K562 (cell line): ENCODE measurements around the gene NUDT9. TPM values are rescaled to one million over a fixed set of nuclear protein-coding genes. Genes with fewer than 3 reads are reported as not detected.

Experiments
- CC2D1A ChIP-seq: fragments of 450-650 bp; IDR thresholded peaks from 2 replicates; pipeline ENCODE4 v1.6.1; 2017; ENCODE audit warnings: mild to moderate bottlenecking
- CLOCK ChIP-seq: fragments of 250-450 bp; sonication (Bioruptor Pico); IDR thresholded peaks from 2 replicates; pipeline ENCODE4 v1.4.0; 2020; ENCODE audit warnings: mild to moderate bottlenecking, moderate library complexity, borderline replicate concordance
- COPS2 ChIP-seq: fragments of 450-650 bp; conservative IDR thresholded peaks from 2 replicates; pipeline ENCODE4 v1.6.1; 2016; ENCODE audit warnings: mild to moderate bottlenecking, moderate library complexity
- CREM ChIP-seq: IDR thresholded peaks from 2 replicates; pipeline ENCODE4 v1.6.1; 2014; ENCODE audit warnings: antibody characterized with exemption, low read depth
- CSDE1 ChIP-seq, 2 experiments: fragments of 450-650 bp; IDR thresholded peaks; 2 replicates each; pipeline ENCODE4 v1.6.1; 2016; ENCODE audit warnings: mild to moderate bottlenecking in 1 of 2
- DMBX1 ChIP-seq: fragments of 250-450 bp; sonication (Bioruptor Pico); IDR thresholded peaks from 2 replicates; pipeline ENCODE4 v1.8.0; 2022; ENCODE audit warnings: inconsistent platforms, mild to moderate bottlenecking, moderate library complexity, borderline replicate concordance
- FOXA3 ChIP-seq, 2 experiments: fragments of 450-650 bp in 1 of 2; sonication (generic) in 1 of 2; formaldehyde crosslinking; IDR thresholded peaks in 1 of 2; conservative IDR thresholded peaks in 1 of 2; 2 replicates each; pipeline versions ENCODE4 v1.4.0 to v1.8.0; 2020 to 2022; ENCODE audit warnings: mild to moderate bottlenecking in 2 of 2, missing genetic modification reagents in 1 of 2
- HIVEP1 ChIP-seq: fragments of 250-450 bp; sonication (Bioruptor Pico); IDR thresholded peaks from 2 replicates; pipeline ENCODE4 v1.4.0; 2020; ENCODE audit warnings: mild to moderate bottlenecking
- IFI16 ChIP-seq: fragments of 250-450 bp; sonication (Bioruptor Pico); IDR thresholded peaks from 2 replicates; pipeline ENCODE4 v2.1.2; 2022; ENCODE audit warnings: mild to moderate bottlenecking, inconsistent platforms
- KAT8 ChIP-seq: fragments of 450-650 bp; IDR thresholded peaks from 2 replicates; pipeline ENCODE4 v1.6.1; 2016; ENCODE audit warnings: low read depth, mild to moderate bottlenecking
- MCM2 ChIP-seq: fragments of 450-650 bp; IDR thresholded peaks from 2 replicates; pipeline ENCODE4 v1.6.1; 2017; ENCODE audit warnings: low read depth, mild to moderate bottlenecking
- MYC ChIP-seq, 2 experiments: fragments of 250-450 bp in 1 of 2; sonication (Bioruptor Pico) in 1 of 2; IDR thresholded peaks; 2 replicates each; pipeline versions ENCODE4 v1.5.1 to v1.6.1; 2012 to 2021; ENCODE audit warnings: low read depth in 2 of 2, borderline replicate concordance in 1 of 2, improper control_type of control experiment in 1 of 2, low read length in 1 of 2, mild to moderate bottlenecking in 1 of 2, moderate library complexity in 1 of 2
- NCOA2 ChIP-seq, 2 experiments: fragments of 450-650 bp; IDR thresholded peaks; 2 replicates each; pipeline ENCODE4 v1.6.1; 2018; ENCODE audit warnings: mild to moderate bottlenecking in 2 of 2, moderate library complexity in 1 of 2; ENCODE audit not compliant: partially characterized antibody in 2 of 2
- OTX1 ChIP-seq: fragments of 450-650 bp; formaldehyde crosslinking; IDR thresholded peaks from 2 replicates; pipeline ENCODE4 v1.4.0; 2022; ENCODE audit warnings: mild to moderate bottlenecking
- PHB ChIP-seq: fragments of 250-450 bp; sonication (Bioruptor Pico); IDR thresholded peaks from 2 replicates; pipeline ENCODE4 v1.5.0; 2021
- POLR3G ChIP-seq: IDR thresholded peaks from 2 replicates; pipeline ENCODE4 v1.6.1; 2011; ENCODE audit not compliant: insufficient read length, insufficient replicate concordance; ENCODE audit errors: extremely low read depth
- RNF2 ChIP-seq: sonication (generic); IDR thresholded peaks from 2 replicates; pipeline ENCODE4 v1.6.1; 2016
- SMAD1 ChIP-seq: fragments of 150-350 bp; IDR thresholded peaks from 2 replicates; pipeline ENCODE4 v1.6.1; 2014; ENCODE audit warnings: low read length, low read depth; ENCODE audit not compliant: partially characterized antibody
- SMARCB1 ChIP-seq: IDR thresholded peaks from 2 replicates; pipeline ENCODE4 v1.6.1; 2011; ENCODE audit warnings: improper control_type of control experiment, low read depth; ENCODE audit not compliant: insufficient read length
- TFAP4 ChIP-seq: sonication (generic); formaldehyde crosslinking; IDR thresholded peaks from 2 replicates; pipeline ENCODE4 v1.8.0; 2022; ENCODE audit warnings: missing genetic modification reagents, mild to moderate bottlenecking, moderate library complexity, borderline replicate concordance
- ZBTB7A ChIP-seq: IDR thresholded peaks from 2 replicates; pipeline ENCODE4 v1.6.1; 2011; ENCODE audit warnings: low read depth, mild to moderate bottlenecking, low read length, moderate library complexity, borderline replicate concordance; ENCODE audit not compliant: control insufficient read depth
- ZC3H4 ChIP-seq: sonication (generic); formaldehyde crosslinking; IDR thresholded peaks from 2 replicates; pipeline ENCODE4 v1.9.0; 2021; ENCODE audit warnings: missing genetic modification reagents, borderline replicate concordance
- ZNF586 ChIP-seq: fragments of 450-650 bp; formaldehyde crosslinking; conservative IDR thresholded peaks from 2 replicates; pipeline ENCODE4 v1.4.0; 2020; ENCODE audit warnings: mild to moderate bottlenecking, moderate library complexity
- ZNF76 ChIP-seq: fragments of 250-450 bp; sonication (Bioruptor Pico); IDR thresholded peaks from 2 replicates; pipeline ENCODE4 v1.4.0; 2020; ENCODE audit warnings: mild to moderate bottlenecking, moderate library complexity, borderline replicate concordance
- polyA plus RNA-seq, 8 experiments: library from polyadenylated mRNA; depleted of rRNA in 4 of 8; stranded (reverse) in 5 of 8; unstranded in 3 of 8; fragments of >200 nt; fragmentation: Nextera tagmentation in 2 of 8; fragmentation: Illumina TruSeq in 1 of 8; extraction: Ambion mirVana in 2 of 8; extraction: Trizol in 1 of 8; gene quantifications; 2 replicates each; pipeline versions ENCODE4 v1.2.1 to v1.2.3, GENCODE V29; 2011 to 2014; ENCODE audit warnings: inconsistent platforms in 1 of 8, missing spikeins in 1 of 8
- total RNA-seq, 7 experiments: library from RNA; depleted of rRNA in 6 of 7; stranded (reverse); fragments of >200 nt in 6 of 7; fragmentation: Illumina TruSeq in 2 of 7; extraction: Trizol in 2 of 7; gene quantifications; 2 replicates each; pipeline versions ENCODE4 v1.2.1 to v1.2.3, GENCODE V29; 2011 to 2021; ENCODE audit warnings: low replicate concordance in 1 of 7

NUDT9 gene
- total and polyA plus RNA-seq, 9 of the 15 experiments (the other 6 are each of a cell fraction or from before 2014, with no cell fraction given) = 8.5 to 20.8 (median 18.0) TPM

DNA sequence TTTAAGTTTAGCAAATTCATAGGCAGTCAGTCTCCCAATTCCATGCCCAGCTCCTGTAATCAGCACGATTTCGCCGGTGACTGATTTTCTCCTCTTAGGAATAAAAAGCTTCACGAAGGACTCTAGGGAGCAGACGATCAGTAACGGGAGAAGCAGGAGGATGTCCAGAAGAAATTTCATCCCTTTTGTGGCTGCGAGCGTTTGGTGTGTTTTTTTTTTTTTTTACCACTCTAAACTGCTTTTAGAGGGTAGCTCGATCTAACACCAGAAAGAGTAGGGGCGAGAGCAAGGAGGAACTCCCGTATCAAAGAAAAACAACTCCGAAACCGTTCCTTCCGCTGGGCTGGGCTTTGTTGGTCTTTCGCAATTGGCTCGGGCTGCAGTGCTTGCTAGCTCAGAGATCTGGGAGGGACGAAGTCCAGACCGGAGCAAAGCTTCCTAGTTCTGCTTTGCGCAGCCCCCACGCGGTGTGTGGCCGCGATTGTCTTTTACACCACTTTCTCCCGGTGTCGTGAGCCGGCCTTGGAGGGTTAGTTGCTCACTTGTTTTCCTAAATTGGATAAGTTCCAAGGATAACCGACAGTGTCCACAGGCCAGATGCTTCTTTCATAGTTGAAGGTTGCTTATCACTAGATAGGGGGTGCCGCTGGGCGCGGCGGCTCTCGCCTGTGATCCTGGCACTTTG is 31.3 kb upstream of the NUDT9 start, which contains the start of gene HSD17B11 (continued):
- TF ChIP-seq TFAP4 (CRISPR knock-in tag) = peak; percentile 69
- no peak for TF ChIP-seq DMBX1 (CRISPR knock-in tag)
- TF ChIP-seq SMAD1 = peak; percentile 30
- TF ChIP-seq ZNF76 (CRISPR knock-in tag) = no peak
- TF ChIP-seq ZBTB7A = 0 out of 2 replicates have a peak, but pooled peaks have one; percentile 22
- peak; percentile 86 for TF ChIP-seq MYC (IDR thresholded peaks at IDR 0.05; ENCODE audit: low read depth, low read length)
- no peak for TF ChIP-seq MYC (CRISPR knock-in tag; IDR thresholded peaks at IDR 0.05; ENCODE audit: borderline replicate concordance, low read depth)
- no peak for TF ChIP-seq NCOA2 (IDR thresholded peaks at IDR 0.05; ENCODE audit: partially characterized antibody in 2 of 2)
- no peak for TF ChIP-seq FOXA3 (CRISPR knock-in tag; conservative IDR thresholded peaks at IDR 0.05 in 1 of 2, IDR thresholded peaks at IDR 0.05 in 1 of 2)
- TF ChIP-seq CC2D1A = no peak
- TF ChIP-seq RNF2 = peak; percentile 72
- TF ChIP-seq COPS2 = no peak
- no peak for TF ChIP-seq PHB (CRISPR knock-in tag)
- no peak for TF ChIP-seq SMARCB1
- TF ChIP-seq CLOCK (CRISPR knock-in tag) = no peak
- no peak for TF ChIP-seq CSDE1 (IDR thresholded peaks at IDR 0.05)
- TF ChIP-seq IFI16 (CRISPR knock-in tag) = no peak
- no peak for TF ChIP-seq ZC3H4
- no peak for TF ChIP-seq ZNF586 (CRISPR knock-in tag)
- no peak for TF ChIP-seq KAT8
- TF ChIP-seq POLR3G = no peak
- no peak for TF ChIP-seq MCM2
- TF ChIP-seq CREM = peak; percentile 63
- no peak for TF ChIP-seq OTX1
- no peak for TF ChIP-seq HIVEP1 (CRISPR knock-in tag)
